ENCODE data around the gene PKIG.

GRCh38 chr20:44597516-44597915 lies 15.1 kb downstream of the PKIG start:
- TF ChIP-seq, protein P1, sequence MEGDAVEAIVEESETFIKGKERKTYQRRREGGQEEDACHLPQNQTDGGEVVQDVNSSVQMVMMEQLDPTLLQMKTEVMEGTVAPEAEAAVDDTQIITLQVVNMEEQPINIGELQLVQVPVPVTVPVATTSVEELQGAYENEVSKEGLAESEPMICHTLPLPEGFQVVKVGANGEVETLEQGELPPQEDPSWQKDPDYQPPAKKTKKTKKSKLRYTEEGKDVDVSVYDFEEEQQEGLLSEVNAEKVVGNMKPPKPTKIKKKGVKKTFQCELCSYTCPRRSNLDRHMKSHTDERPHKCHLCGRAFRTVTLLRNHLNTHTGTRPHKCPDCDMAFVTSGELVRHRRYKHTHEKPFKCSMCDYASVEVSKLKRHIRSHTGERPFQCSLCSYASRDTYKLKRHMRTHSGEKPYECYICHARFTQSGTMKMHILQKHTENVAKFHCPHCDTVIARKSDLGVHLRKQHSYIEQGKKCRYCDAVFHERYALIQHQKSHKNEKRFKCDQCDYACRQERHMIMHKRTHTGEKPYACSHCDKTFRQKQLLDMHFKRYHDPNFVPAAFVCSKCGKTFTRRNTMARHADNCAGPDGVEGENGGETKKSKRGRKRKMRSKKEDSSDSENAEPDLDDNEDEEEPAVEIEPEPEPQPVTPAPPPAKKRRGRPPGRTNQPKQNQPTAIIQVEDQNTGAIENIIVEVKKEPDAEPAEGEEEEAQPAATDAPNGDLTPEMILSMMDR (conservative IDR thresholded peaks at IDR 0.05; ENCODE audit: low read depth, low read length) = no peak
- TF ChIP-seq EZH2 (IDR thresholded peaks at IDR 0.05; ENCODE audit: borderline replicate concordance, low read depth, low read length, poor library complexity, severe bottlenecking) = no peak

All from A673 (cell line).